ENCODE data around the gene FANCD2.

DNA sequence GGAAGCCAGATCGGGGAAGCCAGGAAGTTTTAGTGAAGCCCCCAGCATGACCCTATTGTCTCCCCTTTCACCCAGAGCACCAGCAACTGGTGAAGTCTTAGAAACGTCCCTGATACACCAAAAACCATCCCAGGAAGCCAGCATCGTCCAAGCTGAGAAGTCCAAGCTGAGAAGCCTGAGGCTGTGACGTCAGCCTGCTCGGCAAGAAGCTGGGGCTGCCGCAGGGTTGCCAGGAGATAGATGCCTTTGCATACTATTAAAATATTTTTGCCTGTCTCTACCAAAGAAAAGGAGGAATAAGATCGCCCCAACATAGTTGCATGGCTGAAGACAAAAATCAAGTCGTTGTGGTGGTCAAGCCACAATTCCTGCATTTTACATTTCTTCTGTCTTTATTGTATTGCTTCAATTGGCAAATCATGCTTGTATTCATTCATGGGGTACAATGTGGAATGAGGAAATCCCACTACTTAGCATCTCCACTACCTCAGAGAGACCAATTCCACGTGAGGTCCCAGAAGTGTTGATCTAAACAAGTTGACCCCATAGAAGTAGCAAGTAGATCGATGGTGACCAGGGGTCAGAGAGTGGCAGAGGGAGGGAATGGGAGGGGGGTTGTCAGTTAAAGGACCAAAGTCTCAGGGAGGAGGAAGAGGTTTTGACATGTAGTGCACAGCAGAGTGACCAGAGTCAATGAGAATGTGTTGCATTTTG is 20.0 kb upstream of the FANCD2 start:
- TF ChIP-seq POLR2AphosphoS5 (IDR thresholded peaks at IDR 0.05; ENCODE audit: borderline replicate concordance, low read depth, low read length) (0 out of 2 replicates have a peak, but pooled peaks have one; percentile 41), EZH2 (IDR thresholded peaks at IDR 0.05) (no peak), FOXP2 (optimal IDR thresholded peaks at IDR 0.05; ENCODE audit: control extremely low read depth, extremely low read length, insufficient read depth) (no peak)

All from SK-N-MC (cell line).